Endothelial cell of umbilical vein (primary cell): ENCODE results near the gene PRKAG2.

ENCODE experiments used
- EZH2 ChIP-seq: IDR thresholded peaks from 2 replicates; pipeline ENCODE4 v1.6.1; 2012; ENCODE audit warnings: borderline replicate concordance, low read depth, mild to moderate bottlenecking, moderate library complexity, low read length, inconsistent platforms; ENCODE audit not compliant: severe bottlenecking
- FOS ChIP-seq: IDR thresholded peaks from 2 replicates; pipeline ENCODE4 v1.6.1; 2011; ENCODE audit warnings: mild to moderate bottlenecking, low read length, moderate library complexity, borderline replicate concordance; ENCODE audit not compliant: insufficient read depth
- MYC ChIP-seq: IDR thresholded peaks from one replicate; pipeline ENCODE4 v1.6.1; 2011; ENCODE audit warnings: mild to moderate bottlenecking, low read depth, low read length
- POLR2A ChIP-seq: IDR thresholded peaks from 2 replicates; pipeline ENCODE4 v1.6.1; 2012; ENCODE audit warnings: low read depth, mild to moderate bottlenecking, control low read depth, low read length
- POLR2AphosphoS5 ChIP-seq: IDR thresholded peaks from 2 replicates; pipeline ENCODE4 v1.6.1; 2012; ENCODE audit warnings: low read depth, mild to moderate bottlenecking, control low read depth, low read length, moderate library complexity; ENCODE audit not compliant: insufficient read depth
- TF ChIP-seq, protein P1 (sequence below), 2 donors: IDR thresholded peaks; 1 replicate in 1 of 2; 2 replicates in 1 of 2; pipeline ENCODE4 v1.5.1; 2011; ENCODE audit warnings: low read length in 2 of 2, mild to moderate bottlenecking in 2 of 2, moderate library complexity in 2 of 2, control low read depth in 1 of 2, inconsistent platforms in 1 of 2, low read depth in 1 of 2; ENCODE audit not compliant: insufficient read depth in 1 of 2; ENCODE audit errors: extremely low read depth in 1 of 2

DNA sequence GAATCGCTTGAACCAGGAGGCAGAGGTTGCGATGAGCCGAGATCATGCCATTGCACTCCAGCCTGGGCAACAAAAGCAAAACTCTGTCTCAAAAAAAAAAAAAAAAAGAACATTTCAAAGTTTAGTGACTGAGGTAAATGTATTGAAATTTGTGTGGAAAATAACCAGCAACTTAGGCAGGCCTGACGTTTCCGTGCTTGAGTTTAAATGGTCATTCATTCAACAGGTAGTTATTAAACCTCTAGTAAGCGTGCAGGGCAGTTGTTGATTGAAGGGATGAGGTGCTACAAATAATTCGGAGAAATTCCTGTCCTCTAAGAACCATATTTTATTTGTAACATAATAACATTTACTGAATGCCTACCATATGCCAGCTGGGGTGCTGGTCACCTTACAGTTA is 135.3 kb downstream of the PRKAG2 start:
- TF ChIP-seq, protein P1, sequence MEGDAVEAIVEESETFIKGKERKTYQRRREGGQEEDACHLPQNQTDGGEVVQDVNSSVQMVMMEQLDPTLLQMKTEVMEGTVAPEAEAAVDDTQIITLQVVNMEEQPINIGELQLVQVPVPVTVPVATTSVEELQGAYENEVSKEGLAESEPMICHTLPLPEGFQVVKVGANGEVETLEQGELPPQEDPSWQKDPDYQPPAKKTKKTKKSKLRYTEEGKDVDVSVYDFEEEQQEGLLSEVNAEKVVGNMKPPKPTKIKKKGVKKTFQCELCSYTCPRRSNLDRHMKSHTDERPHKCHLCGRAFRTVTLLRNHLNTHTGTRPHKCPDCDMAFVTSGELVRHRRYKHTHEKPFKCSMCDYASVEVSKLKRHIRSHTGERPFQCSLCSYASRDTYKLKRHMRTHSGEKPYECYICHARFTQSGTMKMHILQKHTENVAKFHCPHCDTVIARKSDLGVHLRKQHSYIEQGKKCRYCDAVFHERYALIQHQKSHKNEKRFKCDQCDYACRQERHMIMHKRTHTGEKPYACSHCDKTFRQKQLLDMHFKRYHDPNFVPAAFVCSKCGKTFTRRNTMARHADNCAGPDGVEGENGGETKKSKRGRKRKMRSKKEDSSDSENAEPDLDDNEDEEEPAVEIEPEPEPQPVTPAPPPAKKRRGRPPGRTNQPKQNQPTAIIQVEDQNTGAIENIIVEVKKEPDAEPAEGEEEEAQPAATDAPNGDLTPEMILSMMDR (IDR thresholded peaks at IDR 0.05; ENCODE audit: extremely low read depth in 1 of 2, insufficient read depth in 1 of 2, low read depth in 1 of 2, low read length in 2 of 2) = no peak
- TF ChIP-seq MYC (no peak), POLR2A (no peak), POLR2AphosphoS5 (no peak), EZH2 (no peak), FOS (no peak)
